HG03196 (cell line): ENCODE measurements around the gene HSPA1B.
"Not testable (repeated sequence)": the region's sequence is repeated elsewhere in the genome, so short reads cannot be mapped to it uniquely, and the experiment has no call there.

Experiments
- ATAC-seq: cut with Tn5 transposase; IDR thresholded peaks from one replicate; pipeline ENCODE4 v1.9.1; 2021; ENCODE audit not compliant: unreplicated experiment

HSPA1B gene

DNA sequence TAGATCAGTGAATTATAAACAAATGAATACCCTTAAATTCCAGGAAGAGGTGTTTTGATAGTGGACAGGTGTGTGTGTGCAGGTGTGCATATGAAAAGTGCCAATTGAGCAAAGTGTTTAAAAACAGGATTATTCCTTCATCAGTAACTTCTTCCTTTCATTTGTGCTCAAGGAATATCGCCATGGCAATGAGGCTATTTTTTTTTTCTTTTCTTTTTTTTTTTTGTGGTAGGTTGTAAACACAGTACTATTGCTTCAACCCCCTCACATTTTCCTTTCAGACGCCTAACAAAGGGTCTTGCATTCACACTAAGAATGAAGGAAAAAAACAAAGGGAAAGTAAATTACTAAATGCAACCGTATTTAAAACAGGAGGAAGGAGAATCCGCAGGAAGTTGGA is 2.0 kb upstream of the HSPA1B start:
- ATAC-seq: no peak

DNA sequence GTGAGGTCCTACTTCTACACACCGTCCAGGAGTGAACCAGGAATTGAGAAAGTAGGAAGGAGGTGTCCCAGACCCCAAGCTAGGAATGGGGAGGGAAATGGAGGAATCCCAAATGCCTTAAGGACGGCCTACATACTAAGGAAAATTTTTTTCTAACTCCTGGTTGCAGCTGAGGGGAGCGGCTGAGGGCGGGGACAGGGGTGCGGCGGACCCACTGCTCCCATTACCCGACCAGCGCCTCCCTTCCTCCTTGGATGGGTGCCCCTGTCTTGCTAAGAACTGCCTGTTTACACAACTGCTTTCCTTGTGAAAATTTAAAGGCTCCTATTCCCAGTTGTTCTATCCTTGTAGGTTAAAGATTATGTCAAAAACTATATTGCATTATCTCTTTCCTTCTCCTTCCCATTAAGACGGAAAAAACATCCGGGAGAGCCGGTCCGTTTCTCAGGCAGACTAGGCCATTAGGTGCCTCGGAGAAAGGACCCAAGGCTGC is 699 bp upstream of the HSPA1B start:
- no peak for ATAC-seq

DNA sequence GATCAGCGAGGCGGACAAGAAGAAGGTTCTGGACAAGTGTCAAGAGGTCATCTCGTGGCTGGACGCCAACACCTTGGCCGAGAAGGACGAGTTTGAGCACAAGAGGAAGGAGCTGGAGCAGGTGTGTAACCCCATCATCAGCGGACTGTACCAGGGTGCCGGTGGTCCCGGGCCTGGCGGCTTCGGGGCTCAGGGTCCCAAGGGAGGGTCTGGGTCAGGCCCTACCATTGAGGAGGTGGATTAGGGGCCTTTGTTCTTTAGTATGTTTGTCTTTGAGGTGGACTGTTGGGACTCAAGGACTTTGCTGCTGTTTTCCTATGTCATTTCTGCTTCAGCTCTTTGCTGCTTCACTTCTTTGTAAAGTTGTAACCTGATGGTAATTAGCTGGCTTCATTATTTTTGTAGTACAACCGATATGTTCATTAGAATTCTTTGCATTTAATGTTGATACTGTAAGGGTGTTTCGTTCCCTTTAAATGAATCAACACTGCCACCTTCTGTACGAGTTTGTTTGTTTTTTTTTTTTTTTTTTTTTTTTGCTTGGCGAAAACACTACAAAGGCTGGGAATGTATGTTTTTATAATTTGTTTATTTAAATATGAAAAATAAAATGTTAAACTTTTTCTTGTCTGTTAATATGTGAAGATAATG is 2.2 kb downstream of the HSPA1B start:
- no peak for ATAC-seq

DNA sequence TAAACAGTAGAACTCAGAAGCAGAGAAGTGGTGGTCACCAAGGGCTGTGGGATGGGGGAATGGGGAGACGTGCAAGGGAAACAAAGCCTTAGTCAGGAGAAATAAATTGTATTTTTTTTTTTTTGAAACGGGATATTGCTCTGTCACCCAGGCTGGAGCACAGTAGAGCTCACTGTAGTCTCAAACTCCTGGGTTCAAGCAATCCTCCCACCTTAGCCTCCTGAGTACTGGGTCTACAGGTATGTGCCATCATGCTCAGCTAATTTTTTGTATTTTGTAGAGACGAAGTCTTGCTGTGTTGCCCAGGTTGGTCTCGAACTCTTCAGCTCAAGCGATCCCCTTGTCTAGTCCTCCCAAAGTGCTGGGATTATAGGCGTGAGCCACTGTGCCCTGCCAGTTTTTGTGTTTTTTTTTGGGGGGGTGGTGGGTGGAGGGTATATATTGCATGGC is 3.4 kb downstream of the HSPA1B start:
- ATAC-seq: no peak

DNA sequence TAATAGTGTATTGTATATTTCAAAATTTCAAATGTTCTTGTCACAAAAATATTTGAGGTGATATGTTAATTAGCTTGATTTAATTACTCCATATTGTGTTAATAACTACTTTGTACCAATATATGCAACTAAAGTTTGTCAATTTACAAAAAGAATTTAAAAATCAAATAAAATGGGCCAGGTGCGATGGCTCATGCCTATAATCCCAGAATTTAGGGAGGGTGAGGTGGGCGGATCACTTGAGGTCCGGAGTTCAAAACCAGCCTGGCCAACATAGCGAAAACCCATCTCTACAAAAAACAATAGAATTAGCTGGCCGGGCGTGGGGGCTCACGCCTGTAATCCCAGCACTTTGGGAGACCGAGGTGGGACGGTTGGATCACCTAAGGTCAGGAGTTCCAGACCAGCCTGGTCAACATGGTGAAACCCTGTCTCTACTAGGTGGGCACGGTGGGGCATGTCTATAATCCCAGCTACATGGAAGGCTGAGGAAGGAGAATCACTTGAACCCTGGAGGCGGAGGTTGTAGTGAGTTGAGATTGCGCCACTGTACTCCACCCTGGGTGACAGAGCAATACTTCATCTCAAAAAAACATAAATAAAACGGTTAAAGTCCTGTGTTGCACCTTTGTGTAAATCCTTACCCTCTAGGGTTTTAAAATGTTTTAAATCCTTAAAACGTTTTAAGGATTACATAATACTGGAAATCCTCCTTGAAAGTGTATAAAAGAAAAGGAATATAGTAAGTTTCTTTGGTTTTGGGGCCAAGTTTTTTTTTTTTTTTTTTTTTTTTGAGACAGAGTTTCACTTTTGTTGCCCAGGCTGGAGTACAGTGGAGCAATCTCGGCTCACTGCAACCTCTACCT is 4.0 kb downstream of the HSPA1B start:
- ATAC-seq: no peak

DNA sequence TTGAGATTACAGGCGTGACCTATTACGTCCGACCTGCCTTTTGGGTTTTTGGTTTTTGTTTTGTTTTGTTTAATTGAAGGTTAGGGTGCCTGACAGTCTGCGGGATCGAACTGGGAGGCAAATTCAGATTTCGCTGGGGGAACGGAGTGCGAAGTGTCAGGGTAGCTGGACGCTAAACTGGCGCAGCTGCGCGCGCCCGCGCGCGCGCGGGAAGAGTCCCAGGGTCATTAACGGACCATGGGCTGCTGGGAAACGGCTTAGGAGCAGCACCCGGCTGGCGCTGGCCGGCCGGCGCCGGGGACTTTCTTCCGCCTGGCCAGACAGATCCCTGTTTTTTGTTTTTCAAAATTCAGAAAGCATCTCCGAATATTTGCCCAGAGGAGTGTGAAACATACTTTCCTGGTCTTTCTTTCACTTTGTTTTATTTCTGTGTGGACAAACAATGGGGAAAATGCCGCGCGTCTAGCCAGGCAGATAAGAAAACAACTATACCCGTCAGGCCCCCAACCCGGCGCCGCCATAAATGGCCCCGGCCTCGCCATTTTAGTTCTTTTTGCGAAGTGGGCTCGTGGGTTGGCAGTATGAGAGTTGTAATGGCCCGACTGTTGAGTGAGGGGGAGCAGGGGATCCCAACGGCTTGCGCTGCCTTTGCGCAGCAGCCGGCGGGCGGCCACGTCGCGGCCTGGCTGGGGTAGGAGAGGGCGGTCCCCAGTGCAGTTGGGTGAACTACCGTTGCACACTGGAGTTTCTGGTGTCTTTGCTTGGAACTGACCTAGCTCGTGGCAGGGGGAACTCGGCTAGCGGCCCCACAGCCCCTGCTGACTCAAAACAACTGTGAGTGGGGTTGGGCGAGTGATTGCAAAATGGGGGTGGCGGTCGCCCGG is 7.1 kb downstream of the HSPA1B start:
- ATAC-seq: peak; percentile 40

DNA sequence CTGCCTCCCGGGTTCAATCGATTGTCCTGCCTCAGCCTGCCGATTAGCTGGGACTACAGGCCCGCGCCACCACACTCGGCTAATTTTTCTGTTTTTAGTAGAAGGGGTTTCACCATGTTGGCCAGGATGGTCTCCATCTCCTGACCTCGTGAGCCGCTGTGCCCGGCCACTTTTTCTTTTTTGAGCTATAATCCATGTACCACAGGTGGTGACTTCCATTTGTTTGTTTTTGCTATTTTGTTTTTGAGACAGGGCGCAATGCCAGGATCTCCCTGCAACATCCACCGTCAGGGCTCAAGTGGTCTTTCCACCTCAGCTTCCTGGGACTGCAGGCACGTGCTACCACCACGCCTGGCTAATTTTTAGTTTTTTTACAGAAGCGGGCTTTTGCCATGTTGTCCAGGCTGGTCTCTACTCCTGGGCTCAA is 8.5 kb downstream of the HSPA1B start:
- ATAC-seq: no peak

DNA sequence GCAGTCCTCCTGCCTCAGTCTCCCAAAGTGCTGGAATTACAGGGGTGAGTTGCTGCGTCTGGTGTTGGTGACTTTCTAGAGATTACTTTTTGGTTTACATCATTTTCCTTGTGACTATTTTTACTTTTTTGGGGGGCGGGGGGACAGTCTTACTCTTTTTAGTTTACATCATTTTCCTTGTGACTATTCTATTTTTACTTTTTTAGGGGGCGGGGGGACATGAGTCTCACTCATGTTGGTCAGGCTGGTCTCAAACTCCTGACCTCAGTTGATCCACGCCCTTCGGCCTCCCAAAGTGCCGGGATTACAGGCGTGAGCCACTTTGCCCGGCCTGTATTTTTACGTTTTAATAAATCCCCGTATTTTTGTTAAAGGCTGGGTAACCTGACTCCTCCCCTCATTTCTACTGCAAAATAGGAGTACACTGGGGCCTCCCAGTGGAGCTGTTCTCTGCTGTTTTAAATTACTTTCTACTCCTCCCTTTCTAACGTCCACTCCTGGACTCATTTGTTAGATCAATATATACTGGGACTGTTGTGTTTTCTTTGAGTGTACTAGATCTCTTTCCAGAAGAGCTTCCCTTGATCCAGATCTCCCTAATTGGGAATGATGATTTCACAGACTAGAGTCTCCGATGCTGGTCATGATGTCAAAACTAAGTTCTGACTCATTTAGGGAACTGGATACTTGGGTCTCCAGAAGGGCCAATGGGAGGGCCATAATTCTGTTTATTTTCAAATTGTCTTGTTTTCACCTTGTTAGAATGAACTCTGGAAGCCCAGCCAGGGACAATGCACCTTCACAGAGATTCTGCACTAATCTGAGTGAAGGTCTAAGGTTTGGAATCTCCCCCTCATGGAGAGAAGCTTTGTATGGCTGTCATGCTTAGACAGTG is 9.2 kb downstream of the HSPA1B start:
- ATAC-seq: no peak

DNA sequence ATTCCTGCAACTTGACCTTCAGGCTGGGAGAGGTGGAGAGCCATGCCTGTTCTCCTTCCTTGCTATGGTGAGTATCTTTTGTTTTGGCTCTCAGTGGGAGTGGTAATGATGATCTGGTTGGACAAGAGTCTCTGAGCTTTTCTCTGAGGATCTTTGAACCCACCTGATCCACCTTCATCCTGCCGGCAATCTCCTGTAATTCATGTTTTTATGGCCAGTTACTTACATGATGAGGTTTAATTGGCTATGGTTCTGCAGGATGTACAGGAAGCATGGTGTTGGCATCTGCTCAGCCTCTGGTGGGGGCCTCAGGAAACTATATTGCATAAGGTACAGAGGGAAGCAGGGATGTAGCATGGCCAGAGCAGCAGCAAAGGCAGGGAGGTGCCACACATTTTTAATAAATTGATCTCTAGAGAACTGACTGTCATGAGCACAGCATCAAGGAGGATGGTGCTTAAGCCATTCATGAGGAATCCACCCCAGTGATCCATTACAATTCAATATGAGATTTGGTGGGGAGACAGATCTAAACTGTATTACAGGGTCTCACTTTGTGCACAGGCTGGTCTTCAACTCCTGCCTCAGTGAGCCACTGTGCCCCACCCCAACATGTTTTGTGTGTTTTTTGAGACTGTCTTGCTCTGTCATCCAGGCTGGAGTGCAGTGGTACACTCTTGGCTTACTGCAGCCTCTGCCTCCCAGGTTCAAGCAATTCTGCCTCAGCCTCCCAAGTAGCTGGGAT is 10.0 kb downstream of the HSPA1B start:
- no peak for ATAC-seq

DNA sequence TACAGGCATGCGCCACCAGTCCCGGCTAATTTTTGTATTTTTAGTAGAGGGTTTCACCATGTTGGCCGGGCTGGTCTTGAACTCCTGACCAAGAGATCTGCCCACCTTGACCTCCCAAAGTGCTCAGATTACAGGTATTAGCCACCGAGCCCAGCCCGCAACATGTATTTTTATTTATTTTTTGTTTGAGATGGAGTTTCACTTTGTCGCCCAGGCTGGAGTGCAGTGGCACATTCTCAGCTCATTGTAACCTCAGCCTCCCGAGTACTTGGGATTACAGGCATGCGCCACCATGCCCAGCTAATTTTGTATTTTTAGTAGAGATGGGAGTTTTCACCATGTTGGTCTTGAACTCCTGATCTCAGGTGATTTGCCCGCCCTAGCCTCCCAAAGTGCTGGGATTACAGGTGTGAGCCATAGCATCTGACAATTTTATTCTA is 10.6 kb downstream of the HSPA1B start:
- ATAC-seq: not testable (repeated sequence)

DNA sequence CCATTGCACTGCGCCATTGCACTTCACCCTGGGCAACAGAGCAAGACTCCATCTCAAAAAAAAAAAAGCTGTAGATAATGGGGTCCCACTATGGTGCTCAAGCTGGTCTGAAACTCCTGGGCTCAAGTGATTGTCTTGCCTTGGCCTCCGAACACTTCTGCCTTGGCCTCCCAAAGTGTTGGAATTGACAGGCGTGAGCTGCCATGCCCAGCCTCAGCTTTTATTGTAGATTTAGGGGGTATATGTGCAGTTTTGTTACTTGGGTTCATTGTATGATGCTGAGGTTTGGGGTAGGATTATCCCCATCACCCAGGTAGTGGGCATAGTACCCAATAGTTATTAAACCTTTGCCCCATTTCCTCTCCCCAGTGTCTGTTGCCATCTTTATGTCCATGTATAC is 11.4 kb downstream of the HSPA1B start:
- no peak for ATAC-seq

DNA sequence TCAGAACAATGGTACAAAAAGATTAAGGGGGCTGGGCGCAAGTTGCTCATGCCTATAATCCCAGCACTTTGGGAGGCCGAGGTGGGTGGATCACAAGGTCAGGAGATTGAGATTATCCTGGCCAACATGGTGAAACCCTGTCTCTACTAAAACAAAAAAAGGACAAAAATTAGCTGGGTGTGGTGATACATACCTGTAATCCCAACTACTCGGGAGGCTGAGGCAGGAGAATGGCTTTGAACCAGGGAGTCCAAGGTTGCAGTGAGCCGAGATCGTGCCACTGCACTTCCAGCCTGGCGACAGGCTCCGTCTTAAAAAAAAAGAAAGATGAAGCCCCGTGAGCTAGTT is 12.2 kb downstream of the HSPA1B start:
- ATAC-seq: not testable (repeated sequence)

DNA sequence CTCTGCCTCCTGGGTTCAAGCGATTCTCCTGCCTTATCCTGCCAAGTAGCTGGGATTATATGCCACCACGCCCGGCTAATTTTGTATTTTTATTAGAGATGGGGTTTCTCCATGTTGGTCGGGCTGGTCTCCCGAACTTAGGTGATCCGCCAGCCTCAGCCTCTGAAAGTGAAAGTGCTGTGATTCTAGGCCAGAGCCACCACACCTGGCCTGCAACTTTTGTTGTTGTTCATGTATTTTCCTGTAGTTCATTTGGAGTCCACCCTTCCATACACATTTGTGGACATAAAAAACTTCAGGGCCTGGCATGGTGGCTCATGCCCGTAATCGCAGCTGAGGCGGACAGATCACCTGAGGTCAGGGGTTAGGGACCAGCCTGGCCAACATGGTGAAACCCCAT is 14.5 kb downstream of the HSPA1B start:
- ATAC-seq: no peak

DNA sequence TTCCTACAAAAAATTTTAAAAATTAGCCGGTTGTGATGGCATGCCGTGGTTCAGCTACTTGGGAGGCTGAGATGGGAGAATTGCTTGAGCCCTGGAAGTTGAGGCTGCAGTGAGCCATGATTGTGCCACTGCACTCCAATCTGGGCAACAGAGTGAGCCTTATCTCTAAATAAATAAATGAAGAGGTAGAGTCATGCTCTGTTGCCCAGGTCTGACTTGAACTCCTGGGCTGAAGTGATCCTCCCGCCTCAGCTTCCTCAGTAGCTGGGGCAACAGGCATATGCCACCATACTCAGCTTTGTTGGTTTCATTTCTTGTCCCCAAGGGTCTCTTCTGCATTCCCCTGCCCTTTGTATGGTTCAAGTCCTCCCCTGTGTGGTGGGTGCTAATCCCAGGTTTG is 17.0 kb downstream of the HSPA1B start:
- no peak for ATAC-seq

DNA sequence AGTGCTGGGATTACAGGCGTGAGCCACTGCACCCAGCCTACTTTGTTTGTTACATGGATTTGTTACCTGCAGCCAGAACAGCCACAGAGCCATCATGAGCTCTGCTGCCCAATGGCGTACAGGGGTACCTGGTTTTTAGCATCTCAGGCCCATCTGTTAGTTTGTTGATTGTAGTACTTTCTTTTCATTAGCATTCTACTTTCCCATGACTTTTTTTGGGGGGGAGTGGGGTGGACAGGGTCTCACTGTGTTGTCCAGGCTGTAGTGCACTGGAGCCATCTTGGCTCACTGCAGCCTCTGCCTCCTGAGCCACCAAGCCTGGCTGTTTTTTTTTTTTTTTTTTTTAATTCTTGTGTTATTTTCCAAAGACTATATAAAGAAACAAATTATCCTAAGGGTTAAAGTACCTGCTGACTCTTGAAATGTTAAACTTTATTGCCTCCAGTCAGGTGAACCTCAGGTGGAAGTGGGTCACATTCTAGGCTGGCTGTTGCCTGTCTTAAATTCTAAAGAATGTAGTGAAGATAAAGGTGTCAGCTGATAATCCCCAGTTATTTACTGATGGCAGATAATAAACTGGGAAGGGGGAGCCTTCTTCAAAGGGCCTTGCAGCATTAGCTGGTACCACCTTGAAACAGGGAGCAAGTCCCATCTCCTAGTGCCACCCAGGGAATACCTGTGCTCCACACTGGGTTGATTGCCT is 19.9 kb downstream of the HSPA1B start:
- ATAC-seq: no peak

DNA sequence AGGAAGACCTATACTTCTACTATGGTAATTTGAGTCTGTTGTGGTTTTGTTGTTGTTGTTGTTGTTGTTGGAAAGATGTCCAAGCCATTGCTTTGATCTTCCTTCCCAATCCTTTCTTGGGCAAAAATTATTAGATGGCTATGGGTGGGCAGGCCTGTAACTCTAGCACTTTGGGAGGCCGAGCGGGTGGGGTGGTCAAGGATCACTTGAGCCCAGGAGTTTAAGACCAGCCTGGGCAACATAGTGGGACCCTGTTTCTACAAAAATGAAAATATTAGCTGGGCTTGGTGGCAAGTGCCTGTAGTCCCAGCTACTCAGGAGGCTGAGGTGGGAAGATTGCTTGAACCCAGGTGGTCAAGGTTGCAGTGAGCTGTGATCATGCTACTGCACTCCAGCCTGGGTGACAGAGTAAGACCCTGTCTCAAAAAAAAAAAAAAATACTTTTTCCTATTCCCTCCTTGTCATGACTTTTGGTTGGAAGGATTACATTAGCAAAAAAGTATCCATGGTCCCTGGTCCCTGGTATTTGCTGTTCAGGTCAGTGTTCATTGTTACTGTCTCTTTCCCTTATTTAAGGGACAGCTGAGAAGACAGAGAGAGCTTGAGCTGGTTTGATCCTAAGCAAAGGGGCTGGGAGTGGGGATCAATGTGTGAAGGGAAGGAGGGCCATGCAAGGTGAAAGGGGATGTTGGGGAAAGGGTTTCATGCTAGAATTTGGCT is 23.4 kb downstream of the HSPA1B start:
- no peak for ATAC-seq

DNA sequence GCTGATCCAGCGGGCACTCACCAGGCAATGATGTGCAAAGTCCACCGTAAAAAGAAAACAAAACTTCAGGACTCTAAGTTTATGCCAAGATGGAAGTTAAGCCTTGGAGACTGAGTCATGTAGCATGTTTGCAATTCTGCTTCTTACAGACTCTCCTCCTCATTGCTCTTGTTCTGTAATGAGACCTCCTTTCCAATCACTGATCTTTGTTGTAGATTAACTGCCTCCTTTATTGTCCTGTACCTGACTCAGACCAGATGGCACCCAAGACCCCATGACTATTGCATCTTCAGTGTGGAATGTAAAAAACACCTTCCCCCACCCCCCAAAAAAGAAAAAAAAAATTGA is 23.9 kb downstream of the HSPA1B start:
- no peak for ATAC-seq

DNA sequence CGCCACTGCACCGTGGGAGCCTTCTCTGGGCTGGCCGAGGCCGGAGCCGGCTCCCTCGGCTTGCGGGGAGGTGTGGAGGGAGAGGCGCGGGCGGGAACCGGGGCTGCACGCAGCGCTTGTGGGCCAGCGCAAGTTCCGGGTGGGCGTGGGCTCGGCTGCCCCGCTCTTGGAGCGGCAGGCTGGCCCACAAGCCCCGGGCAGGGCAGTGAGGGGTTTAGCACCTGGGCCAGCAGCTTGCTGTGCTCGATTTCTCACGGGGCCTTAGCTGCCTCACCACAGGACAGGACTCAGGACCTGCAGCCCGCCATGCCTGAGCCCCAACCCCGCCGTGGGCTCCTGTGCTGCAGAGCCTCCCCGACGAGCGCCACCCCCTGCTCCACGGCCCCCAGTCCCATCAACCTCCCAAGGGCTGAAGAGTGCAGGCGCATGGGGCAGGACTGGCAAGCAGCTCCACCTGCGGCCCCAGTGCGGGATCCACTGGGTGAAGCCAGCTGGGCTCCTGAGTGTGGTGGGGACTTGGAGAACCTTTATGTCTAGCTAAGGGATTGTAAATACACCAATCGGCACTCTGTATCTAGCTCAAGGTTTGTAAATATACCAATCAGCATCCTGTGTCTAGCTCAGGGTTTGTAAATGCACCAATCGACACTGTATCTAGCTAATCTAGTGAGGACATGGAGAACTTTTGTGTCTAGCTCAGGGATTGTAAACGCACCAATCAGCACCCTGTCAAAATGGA is 24.6 kb downstream of the HSPA1B start:
- ATAC-seq: not testable (repeated sequence)
